SK-N-DZ (cell line): ENCODE data around the gene ZBTB7C.

ENCODE experiments used
- DNase-seq: peaks from one replicate; pipeline ENCODE4 v3.0.0-alpha.2; 2015; ENCODE audit warnings: low spot score

The ZBTB7C gene

GRCh38 chr18:48418539-48419276, 9.5 kb upstream of the ZBTB7C start:
- DNase-seq: no peak

- no peak for DNase-seq
Measured at GRCh38 chr18:48417985-48418384, 8.8 kb upstream of the ZBTB7C start.

GRCh38 chr18:48413342-48413741, 4.2 kb upstream of the ZBTB7C start:
- no peak for DNase-seq

DNA sequence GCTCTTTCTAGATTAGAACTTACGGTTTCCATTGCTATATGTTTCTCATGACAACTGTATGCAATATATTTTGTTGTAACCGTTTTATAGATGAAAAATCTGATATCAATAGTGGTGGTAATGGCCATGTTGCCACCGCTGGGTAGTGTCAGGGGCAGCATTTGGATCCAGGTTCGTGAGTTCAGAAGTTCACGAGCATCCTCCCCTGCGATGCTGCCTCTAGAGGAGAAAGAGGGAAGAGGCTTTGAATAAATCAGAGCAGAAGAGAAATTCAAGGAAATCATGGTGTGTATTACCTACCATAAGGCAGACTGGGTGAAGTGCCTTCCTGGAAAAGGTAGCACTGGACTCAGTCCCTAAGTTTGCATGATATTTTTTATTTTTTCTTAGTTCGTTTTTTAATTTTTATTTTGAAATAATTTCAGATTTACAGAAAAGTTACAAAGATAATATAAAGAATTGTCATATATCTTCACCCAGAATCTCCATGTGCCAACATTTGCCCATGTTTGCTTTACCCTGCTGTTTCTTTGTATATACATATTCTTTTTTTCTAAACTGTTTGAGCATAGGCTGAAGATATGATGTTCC, 3.3 kb upstream of the ZBTB7C start:
- DNase-seq: peak; percentile 29

GRCh38 chr18:48410095-48410920, 1.1 kb upstream of the ZBTB7C start:
- peak; percentile 66 for DNase-seq

- no peak for DNase-seq
Measured at GRCh38 chr18:48409591-48410094, 460 bp upstream of the ZBTB7C start.

GRCh38 chr18:48408111-48408726, 964 bp downstream of the ZBTB7C start:
- no peak for DNase-seq

DNA sequence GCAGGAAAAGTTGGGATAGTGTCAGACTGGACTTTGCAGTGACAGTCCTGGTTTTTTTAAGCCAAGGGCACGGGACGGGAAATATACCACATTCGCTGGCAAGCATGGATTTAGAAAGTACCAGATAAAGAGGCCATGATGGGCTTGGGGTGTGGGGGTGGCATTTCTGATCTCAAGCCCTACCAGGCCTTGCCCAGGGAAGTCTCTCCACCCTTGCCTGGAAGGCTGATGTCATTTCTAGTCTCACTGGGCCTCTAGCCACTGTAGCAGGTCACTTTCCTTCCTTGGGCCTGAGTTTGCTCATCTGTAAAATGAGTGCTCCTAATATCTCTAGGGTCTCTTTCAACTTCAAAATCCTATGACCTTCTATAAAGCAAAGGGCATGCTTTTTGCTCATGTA, 1.8 kb downstream of the ZBTB7C start:
- no peak for DNase-seq

- DNase-seq: no peak
Measured at GRCh38 chr18:48405978-48406377, 3.2 kb downstream of the ZBTB7C start.

GRCh38 chr18:48404716-48405507, 4.3 kb downstream of the ZBTB7C start:
- no peak for DNase-seq

DNA sequence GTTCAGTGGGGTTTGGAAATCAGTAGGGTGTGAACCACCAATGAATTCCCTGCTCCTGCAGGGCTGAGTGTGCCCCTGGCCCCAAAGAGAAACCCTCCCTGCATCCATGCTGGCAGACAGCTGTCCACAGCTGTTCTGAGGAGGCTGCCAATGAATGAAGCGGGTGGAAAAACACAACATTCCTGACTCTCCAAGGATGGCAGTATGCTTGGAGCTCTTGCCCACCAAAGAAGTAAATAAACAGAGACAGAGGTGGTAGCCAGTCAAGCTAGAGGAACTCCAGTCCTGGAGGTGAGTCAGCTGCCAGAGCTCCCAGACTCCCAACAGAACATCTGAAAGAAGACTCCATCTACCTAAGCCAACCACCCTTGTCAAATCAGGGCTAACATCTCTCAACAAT, 6.2 kb downstream of the ZBTB7C start:
- DNase-seq: no peak

GRCh38 chr18:48399303-48400075, 9.7 kb downstream of the ZBTB7C start:
- DNase-seq: no peak

GRCh38 chr18:48398074-48398473, 11.1 kb downstream of the ZBTB7C start:
- DNase-seq: no peak

DNA sequence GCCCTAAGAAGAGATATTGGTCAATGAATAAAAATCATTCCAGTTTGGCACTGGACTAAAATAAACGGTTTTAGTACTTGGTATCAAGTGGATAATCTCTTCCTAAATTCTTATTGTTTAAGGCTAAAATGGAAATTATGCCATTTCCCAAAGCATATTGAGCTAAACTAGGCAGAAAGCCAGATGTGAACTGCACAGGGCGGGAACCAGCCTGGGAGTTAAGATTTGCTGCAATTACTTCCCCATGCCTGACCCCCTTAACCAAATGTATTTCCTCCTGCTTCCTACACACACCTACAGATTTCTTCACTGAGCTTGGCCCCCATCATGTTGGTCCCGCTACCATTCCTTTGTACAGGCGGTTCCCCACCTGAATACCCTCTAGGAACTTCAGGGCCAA, 12.2 kb downstream of the ZBTB7C start:
- DNase-seq: no peak

DNA sequence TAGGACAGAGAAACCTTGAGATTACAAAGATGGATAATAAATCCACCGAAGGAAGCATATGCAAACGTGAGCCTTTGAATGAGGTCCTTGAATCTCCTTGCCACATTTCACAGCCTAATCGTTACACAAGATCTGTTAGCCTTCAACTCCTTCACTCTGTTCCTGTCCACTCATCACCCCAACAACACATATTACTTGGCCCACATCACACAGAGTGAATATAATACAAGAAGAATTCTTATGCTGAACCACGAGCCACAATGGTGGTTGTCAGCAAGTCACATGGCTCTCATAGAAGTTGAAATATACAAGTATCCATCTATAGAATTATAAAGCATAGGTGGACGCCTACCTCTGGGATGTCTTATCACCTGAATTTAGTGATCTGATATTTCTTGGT, 12.6 kb downstream of the ZBTB7C start:
- no peak for DNase-seq

GRCh38 chr18:48395646-48396045, 13.5 kb downstream of the ZBTB7C start:
- no peak for DNase-seq

DNA sequence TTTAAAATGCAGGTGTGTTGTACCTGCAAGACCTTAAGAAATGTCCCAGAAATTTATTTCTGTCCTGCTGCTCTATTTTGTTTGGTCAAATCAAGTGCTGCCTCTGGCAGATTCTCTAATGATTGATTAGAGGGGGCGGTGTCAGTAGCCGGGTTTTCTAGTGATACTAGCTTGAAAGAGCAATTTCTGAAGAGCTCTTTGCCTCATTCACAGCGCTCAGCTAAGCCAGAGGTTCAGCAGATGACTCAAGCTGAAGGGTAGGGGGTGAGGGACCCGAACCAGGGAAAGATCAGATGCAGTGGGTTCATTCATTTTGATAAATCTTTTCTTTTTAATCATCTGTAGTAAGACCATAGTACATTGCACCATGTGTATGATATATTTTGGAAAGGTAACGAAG, 15.0 kb downstream of the ZBTB7C start:
- no peak for DNase-seq

DNA sequence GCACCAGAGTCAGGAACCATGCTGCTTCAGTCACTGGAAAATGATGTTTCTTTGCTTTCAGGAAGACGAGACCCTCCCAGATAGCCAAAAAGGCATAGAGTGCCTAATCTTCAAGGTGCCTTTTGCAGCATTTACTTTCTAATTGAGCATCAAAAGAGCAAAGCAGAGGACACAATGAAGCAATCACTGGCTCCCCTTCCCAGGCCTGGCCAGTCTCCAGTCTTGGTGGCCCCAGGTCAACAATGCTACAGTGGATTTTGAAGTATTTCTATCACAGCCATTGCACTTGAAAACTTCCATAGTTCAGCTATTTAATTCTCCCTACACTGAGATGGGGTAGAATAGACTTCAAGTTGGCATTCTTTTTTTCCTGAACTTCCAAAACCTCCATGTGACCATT, 15.4 kb downstream of the ZBTB7C start:
- DNase-seq: no peak

DNA sequence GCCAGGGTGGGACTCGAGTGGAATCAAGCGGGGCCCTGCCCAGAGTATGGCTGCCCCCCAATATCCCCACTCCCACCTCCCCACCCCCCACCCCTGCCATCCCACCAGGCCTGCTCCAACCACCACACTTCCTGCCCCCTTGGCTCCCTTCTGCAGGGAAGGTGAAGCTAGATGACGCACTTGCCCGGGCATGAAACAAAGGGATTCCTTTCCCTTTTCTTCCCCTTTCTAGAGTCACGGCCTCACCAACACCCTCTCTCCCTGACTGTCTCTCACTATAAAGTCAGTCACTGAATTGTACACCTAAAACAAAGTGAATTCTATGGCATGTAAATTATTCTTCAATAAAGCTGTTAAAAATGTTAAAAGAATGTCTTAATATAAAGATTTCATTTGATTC, 16.0 kb downstream of the ZBTB7C start:
- no peak for DNase-seq

DNA sequence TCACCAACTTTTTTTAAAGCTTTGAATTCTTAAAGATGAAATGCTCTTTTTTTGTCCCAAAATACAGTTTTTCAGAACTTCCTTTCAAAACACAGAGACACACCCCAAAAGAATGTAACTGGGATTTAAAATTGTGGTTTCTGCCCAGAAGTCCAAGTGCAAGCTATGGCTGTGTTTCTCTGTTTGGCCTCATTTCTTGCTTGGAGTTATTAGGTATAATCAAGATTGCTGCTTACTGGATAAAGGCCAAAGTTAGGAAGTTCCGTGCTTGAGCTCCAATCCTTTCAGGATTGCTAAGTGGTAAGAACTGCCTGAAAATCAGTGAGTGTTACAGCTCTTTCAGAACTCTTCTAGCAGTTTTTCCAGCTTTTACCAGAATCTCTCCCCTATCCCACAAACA, 16.9 kb downstream of the ZBTB7C start:
- no peak for DNase-seq
